Aorta (tissue), 5 donors: Measurements from ENCODE around the gene HACD3. TPM values are rescaled to one million over a fixed set of nuclear protein-coding genes. Genes with fewer than 3 reads are reported as not detected.

ENCODE experiments used
- ATAC-seq: fragments of 200-7000 bp; cut with Tn5 transposase; one replicate; pipeline ENCODE4 v1.9.1; 2022; ENCODE audit warnings: moderate library complexity; ENCODE audit not compliant: low FRiP score
- DNase-seq, 2 donors: peaks; one replicate each; pipeline ENCODE4 v3.0.0-alpha.2; 2020
- H3K27ac ChIP-seq, 2 donors: one replicate each; pipeline ENCODE4 v1.5.1; 2013; ENCODE audit warnings: low read length in 2 of 2, mild to moderate bottlenecking in 2 of 2, moderate library complexity in 2 of 2, control low read depth in 1 of 2, inconsistent platforms in 1 of 2, low read depth in 1 of 2
- H3K27me3 ChIP-seq, 2 donors: one replicate each; pipeline ENCODE4 v1.6.1; 2013; ENCODE audit warnings: control low read depth in 1 of 2, low read length in 1 of 2, mild to moderate bottlenecking in 1 of 2, moderate library complexity in 1 of 2; ENCODE audit not compliant: insufficient read depth in 2 of 2, control insufficient read depth in 1 of 2
- H3K36me3 ChIP-seq, 2 donors: one replicate each; pipeline ENCODE4 v1.6.1; 2013; ENCODE audit warnings: control low read depth in 1 of 2, low read length in 1 of 2, mild to moderate bottlenecking in 1 of 2; ENCODE audit not compliant: insufficient read depth in 2 of 2, control insufficient read depth in 1 of 2
- H3K4me1 ChIP-seq, 2 donors: one replicate each; pipeline ENCODE4 v1.6.1; 2013; ENCODE audit warnings: low read length in 2 of 2, control low read depth in 1 of 2, mild to moderate bottlenecking in 1 of 2, moderate library complexity in 1 of 2; ENCODE audit not compliant: insufficient read depth in 2 of 2, control insufficient read depth in 1 of 2
- H3K4me3 ChIP-seq, 2 donors: one replicate each; pipeline ENCODE4 v1.5.1; 2013; ENCODE audit warnings: low read length in 2 of 2, control low read depth in 1 of 2, mild to moderate bottlenecking in 1 of 2
- H3K9me3 ChIP-seq: one replicate; pipeline ENCODE4 v1.6.1; 2013; ENCODE audit warnings: mild to moderate bottlenecking, low read length; ENCODE audit not compliant: control insufficient read depth
- WGBS, 2 donors: extraction: QIAGEN DNeasy Blood & Tissue Kit; methylation state at CpG; one replicate each; pipeline ENCODE4 v1.1.7; 2013; 5-methylcytosine and 5-hydroxymethylcytosine counted together
- intact Hi-C, 2 donors: fragments of 100-400 bp; cut with DNase I; formaldehyde crosslinking; loops; one replicate each; pipeline versions ENCODE4 v1.14.2 to v1.15.0; 2022
- polyA plus RNA-seq, 2 donors: library from polyadenylated mRNA; stranded (reverse); fragments of 200-250 nt; gene quantifications; one replicate each; pipeline ENCODE4 v1.2.3, GENCODE V29; 2013
- total RNA-seq, 2 donors: library from RNA; stranded (reverse); fragmentation: NEBNext Ultra II Directional; extraction: Animal tissue kit (Norgen Biotek cat#: 25700); gene quantifications; one replicate each; pipeline ENCODE4 v1.2.1, GENCODE V29; 2021
- donor health status: healthy with polysubstance abuse.
- donor health status: Bipolar disorder and iron deficiency.
- donor health status: DM: no; HTN: no; CAD: no.
- donor health status: DM: no; HTN: no; CAD: no.
- donor health status: DM: yes; HTN: yes; CAD: no.

The HACD3 gene
- total and polyA plus RNA-seq, 4 donors: 9.6 to 34.2 (median 15.4) TPM

DNA sequence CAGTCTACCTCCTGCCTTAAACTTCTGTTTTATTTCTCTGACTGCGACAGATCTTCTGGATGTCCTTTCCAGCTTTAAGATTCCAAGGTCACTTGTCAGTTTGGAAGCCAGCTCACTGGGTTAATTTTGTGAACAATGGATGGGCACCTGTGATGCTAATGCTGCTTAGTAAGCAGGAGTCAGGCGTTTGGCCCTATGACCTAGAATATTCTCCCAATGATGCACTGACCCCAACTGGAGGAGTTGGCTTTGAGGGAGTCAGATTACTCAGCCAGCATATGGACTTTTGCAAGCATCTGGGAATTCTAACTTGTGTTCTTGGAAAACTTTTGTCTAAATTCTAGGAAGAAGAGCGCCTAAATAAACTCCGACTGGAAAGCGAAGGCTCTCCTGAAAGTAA, 28.1 kb downstream of the HACD3 start:
- Histone ChIP-seq H3K27ac (no peak overlapping the region), H3K36me3 (peaks cover 8 to 13% of the 10 kb centered on the region in 2 donors), H3K4me1 (no peaks in the 10 kb centered on the region), H3K4me3 (no peak overlapping the region), H3K27me3 (no peaks in the 10 kb centered on the region), H3K9me3 (no peaks in the 10 kb centered on the region)
- ATAC-seq: no peak
- 92 to 93% methylated on average over 5 of the region's 5 CpGs for WGBS, 2 donors
- intact Hi-C loops: no loop called here
- DNase-seq: no peak

DNA sequence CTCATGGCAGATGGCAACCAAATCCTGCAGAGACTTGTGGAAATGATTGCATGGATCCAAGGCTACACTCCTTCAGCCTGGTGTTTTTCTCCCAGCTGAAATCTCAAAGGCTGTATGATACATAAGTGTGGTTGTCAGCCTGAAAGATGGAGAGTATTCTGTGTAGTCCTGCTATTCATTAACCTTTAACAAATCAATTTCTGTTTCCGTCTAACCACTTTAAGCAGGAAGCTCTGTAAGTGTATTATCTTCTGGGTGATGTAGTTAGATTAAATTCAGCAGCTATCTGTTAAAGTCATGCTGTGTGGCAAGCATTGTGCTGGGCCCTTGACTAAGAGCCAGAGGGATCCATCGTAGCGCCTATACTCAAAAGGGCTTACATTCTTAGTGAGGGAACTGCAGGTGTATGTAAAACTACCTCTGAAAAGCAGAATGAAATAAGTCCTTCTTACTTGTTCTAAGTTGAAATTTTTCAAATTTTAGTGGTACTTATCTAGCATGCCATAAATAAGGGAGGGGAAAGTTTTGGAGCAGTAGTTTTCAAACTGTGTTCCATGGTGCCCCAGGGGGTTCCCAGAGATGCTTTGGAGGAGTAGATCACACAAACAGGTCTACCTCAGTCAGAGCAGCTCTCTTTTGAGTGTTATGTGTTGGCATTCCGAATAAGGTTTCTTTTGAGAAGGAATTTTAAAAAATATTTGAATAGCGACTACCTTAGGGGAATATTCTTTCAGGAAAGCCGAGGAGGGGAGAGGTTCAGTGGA, 28.9 kb downstream of the HACD3 start:
- no peak for DNase-seq
- H3K27ac ChIP-seq: no peak overlapping the region
- no peaks in the 10 kb centered on the region for H3K4me1 ChIP-seq
- H3K4me3 ChIP-seq: no peak overlapping the region
- no peaks in the 10 kb centered on the region for H3K27me3 ChIP-seq
- intact Hi-C loops: no loop called here
- H3K9me3 ChIP-seq: no peaks in the 10 kb centered on the region
- peaks cover 10 to 13% of the 10 kb centered on the region in 2 donors for H3K36me3 ChIP-seq
- no peak for ATAC-seq
- WGBS, 2 donors: 94% methylated on average over 6 of the region's 6 CpGs

DNA sequence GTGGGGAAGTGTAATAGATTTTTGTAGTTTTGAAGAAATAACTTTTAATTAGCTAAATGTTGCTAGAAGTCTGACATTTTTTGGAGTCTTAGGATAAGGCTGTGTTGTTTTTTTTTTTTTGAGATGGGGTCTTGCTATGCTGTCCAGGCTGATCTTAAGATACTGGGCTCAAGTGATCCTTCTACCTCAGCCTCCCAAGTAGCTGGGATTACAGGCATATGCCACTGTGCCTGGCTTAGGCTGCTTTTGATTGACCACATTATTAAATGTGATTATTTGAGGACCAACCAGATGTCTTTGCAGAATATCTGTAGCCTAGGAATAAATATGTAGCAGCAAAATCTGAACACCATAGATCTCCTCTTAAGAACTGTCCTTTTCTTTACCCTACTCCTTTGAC, 29.7 kb downstream of the HACD3 start:
- DNase-seq (no peak), ATAC-seq (no peak)
- H3K4me1 ChIP-seq: no peaks in the 10 kb centered on the region
- no peak overlapping the region for H3K4me3 ChIP-seq
- no peaks in the 10 kb centered on the region for H3K27me3 ChIP-seq
- H3K27ac ChIP-seq: no peak overlapping the region
- intact Hi-C loops: no loop called here
- H3K9me3 ChIP-seq: no peaks in the 10 kb centered on the region
- peaks cover 10 to 13% of the 10 kb centered on the region in 2 donors for H3K36me3 ChIP-seq

DNA sequence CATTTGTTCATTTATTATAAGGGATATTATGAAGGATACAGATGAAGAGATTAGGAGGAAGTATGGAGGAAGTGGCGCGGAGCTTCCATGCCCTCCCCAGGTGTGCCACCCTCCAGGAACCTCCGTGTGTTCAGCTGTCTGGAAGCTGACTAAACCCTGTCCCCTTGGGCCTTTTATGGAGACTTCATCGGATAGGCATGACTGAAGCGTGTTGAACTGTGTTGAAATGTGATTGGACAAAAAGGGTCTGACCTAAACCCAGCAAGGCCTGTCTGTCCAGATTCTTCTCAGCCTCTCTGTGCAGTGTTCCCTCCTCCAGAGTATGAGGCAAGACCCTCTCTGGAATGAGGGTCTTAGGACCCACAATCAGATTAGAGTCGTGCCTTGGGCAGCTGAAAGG, 31.7 kb downstream of the HACD3 start:
- no peak for DNase-seq
- 90 to 97% methylated on average over 6 of the region's 6 CpGs for WGBS, 2 donors
- no peak for ATAC-seq
- Histone ChIP-seq H3K27ac (no peak overlapping the region), H3K36me3 (peaks cover 4 to 10% of the 10 kb centered on the region in 2 donors), H3K27me3 (no peaks in the 10 kb centered on the region), H3K4me1 (no peaks in the 10 kb centered on the region), H3K9me3 (no peaks in the 10 kb centered on the region), H3K4me3 (no peak overlapping the region)
- intact Hi-C loops: no loop called here

DNA sequence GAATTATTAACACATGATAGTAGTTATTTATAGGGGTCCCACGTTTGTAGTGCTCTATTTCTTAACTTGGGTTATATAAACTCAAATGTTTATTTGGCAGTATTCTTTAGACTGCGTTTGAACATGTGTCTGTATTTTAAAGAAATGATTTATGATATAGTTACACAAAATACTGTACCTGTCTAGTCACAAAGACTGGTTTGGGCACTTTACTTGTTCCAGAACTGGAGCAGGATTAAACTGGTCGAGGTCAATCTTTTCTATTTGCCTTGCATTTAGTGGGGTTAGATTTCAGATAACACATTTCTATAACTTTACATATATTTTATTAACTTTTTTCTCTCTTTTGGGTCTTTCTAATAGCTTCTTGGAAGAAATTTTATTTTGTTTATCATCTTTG, 39.5 kb downstream of the HACD3 start:
- H3K4me3 ChIP-seq: no peak overlapping the region
- H3K9me3 ChIP-seq: no peaks in the 10 kb centered on the region
- no peaks in the 10 kb centered on the region for H3K4me1 ChIP-seq
- DNase-seq: no peak
- ATAC-seq: no peak
- H3K27me3 ChIP-seq: no peaks in the 10 kb centered on the region
- peaks cover 0 to 4% of the 10 kb centered on the region in 2 donors for H3K36me3 ChIP-seq
- no peak overlapping the region for H3K27ac ChIP-seq
- intact Hi-C loops: no loop called here
- 71 to 73% methylated on average over 3 of the region's 3 CpGs for WGBS, 2 donors

DNA sequence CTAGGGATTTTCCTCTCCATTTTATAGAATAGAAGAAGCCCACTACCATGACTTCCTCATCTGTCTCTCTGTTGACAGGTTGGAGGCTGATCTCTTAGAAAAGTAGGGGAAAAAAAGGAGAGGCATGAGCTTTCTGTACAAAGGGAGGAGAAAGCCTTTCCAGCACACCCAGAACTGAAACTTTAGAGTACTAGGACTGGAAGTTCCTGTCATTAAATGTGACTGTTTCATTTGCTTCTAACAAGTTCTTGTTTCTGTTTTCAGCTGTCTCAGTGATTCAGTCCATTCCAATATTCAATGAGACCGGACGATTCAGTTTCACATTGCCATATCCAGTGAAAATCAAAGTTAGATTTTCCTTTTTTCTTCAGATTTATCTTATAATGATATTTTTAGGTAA, 41.7 kb downstream of the HACD3 start:
- intact Hi-C loops: no loop called here
- peaks cover 0 to 4% of the 10 kb centered on the region in 2 donors for H3K36me3 ChIP-seq

DNA sequence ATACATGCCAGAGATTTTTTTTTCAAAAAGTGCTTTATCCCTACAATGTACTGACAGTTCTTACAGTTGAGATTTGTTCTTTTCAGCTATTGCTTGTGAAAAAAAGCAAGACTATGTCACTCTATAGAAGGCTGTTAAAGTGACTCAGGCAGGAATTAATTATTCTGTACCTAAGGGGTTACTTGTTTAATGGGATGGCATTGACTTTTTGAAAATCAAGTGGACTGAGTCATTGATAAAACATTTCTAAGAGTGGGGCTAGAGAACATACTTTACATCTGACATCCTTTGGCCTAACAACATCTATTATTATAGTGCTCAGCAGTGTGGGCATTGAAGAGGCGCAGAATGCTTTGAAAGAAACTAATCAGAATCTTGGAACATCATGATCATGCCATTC, 46.4 kb downstream of the HACD3 start:
- no peak overlapping the region for H3K4me3 ChIP-seq
- H3K4me1 ChIP-seq: no peaks in the 10 kb centered on the region
- H3K9me3 ChIP-seq: no peaks in the 10 kb centered on the region
- H3K27me3 ChIP-seq: no peaks in the 10 kb centered on the region
- ATAC-seq: no peak
- 79 to 85% methylated on average over 1 of the region's 1 CpG for WGBS, 2 donors
- peaks cover 0 to 10% of the 10 kb centered on the region in 2 donors for H3K36me3 ChIP-seq
- no peak for DNase-seq
- no peak overlapping the region for H3K27ac ChIP-seq
- intact Hi-C loops: no loop called here

More for the DNA sequence above, 41.7 kb downstream of the HACD3 start:
- no peaks in the 10 kb centered on the region for H3K4me1 ChIP-seq
- H3K27ac ChIP-seq: no peak overlapping the region
- H3K4me3 ChIP-seq: no peak overlapping the region
- WGBS, 2 donors: 94% methylated on average over 2 of the region's 2 CpGs
- H3K27me3 ChIP-seq: no peaks in the 10 kb centered on the region
- DNase-seq (no peak), ATAC-seq (no peak)
- no peaks in the 10 kb centered on the region for H3K9me3 ChIP-seq

DNA sequence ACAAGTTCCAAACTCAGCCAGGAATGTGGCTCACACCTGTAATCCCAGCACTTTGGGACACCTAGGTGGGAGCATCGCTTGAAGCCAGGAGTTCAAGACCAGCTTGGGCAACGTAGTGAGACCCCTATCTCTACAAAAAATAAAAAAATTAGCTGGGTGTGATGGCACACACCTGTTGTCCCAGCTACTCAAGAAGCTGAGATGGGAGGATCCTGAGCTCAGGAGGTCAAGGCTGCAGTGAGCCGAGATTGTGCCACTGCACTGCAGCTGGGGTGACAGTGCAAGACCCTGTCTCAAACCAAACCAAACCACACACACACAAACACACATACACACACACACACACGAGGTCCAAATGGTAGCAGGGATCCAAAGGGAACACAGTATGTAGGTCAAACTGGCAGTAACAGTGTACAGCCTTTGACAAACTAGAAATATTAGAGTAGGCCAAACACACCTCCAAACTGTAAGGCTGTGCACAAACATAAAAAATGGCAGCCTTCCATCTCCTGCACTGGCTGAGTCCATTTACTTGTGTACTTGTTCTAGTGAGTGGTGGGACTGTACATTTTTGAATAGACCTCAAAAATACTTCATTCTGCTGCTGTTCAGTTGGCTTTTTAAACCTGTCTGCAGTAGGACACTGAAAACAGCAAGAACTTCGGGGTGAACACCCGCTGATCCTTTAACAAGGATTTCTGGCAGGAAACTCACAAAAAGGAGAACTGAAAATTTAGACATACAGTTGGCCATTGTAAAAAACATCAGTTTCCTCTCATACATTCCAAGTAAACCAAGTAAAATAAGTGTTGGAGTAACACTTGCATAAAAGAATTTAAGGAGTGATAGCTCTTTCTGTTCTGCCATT, 47.1 kb downstream of the HACD3 start:
- Histone ChIP-seq H3K4me1 (no peaks in the 10 kb centered on the region), H3K4me3 (no peak overlapping the region), H3K27me3 (no peaks in the 10 kb centered on the region), H3K36me3 (peaks cover 0 to 10% of the 10 kb centered on the region in 2 donors), H3K9me3 (no peaks in the 10 kb centered on the region), H3K27ac (no peak overlapping the region)
- 75 to 85% methylated on average over 6 of the region's 6 CpGs for WGBS, 2 donors
- ATAC-seq (no peak), DNase-seq (no peak)
- intact Hi-C loops: no loop called here
